Esophagus muscularis mucosa (tissue), 3 donors: Measurements from ENCODE around the gene ARHGEF10L.

Experiments
- EP300 ChIP-seq: sonication (generic); formaldehyde crosslinking; IDR thresholded peaks from one replicate; pipeline ENCODE4 v1.6.1; 2017; ENCODE audit warnings: antibody characterized with exemption
- TF ChIP-seq, protein P1 (sequence below), 3 experiments: fragments of 200-600 bp in 2 of 3; fragments of 450-650 bp in 1 of 3; sonication (generic) in 2 of 3; IDR thresholded peaks; one replicate each; pipeline ENCODE4 v1.5.1; 2017 to 2019; ENCODE audit warnings: antibody characterized with exemption in 3 of 3, mild to moderate bottlenecking in 2 of 3, moderate library complexity in 1 of 3

DNA sequence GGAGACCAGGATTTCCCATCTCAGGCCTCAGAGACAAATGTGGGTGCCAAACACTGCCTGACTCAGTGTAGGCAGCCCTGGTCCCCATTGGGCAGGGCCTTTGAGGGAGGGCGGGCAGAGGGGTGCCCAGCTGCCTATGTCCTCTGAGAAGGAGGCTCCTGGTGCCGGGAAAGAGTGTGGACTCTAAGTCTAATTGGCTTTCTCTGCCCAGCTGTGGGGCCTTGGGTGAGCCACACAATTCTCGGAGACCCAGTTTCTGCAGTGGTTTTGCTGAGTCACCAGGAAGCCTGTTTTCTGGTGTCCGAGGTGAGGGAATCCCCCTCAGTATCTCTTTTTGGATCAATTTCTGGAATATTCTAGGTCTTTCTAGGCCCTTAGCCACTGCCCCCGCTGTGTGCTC is 180.4 kb downstream of the ARHGEF10L start:
- TF ChIP-seq, protein P1, sequence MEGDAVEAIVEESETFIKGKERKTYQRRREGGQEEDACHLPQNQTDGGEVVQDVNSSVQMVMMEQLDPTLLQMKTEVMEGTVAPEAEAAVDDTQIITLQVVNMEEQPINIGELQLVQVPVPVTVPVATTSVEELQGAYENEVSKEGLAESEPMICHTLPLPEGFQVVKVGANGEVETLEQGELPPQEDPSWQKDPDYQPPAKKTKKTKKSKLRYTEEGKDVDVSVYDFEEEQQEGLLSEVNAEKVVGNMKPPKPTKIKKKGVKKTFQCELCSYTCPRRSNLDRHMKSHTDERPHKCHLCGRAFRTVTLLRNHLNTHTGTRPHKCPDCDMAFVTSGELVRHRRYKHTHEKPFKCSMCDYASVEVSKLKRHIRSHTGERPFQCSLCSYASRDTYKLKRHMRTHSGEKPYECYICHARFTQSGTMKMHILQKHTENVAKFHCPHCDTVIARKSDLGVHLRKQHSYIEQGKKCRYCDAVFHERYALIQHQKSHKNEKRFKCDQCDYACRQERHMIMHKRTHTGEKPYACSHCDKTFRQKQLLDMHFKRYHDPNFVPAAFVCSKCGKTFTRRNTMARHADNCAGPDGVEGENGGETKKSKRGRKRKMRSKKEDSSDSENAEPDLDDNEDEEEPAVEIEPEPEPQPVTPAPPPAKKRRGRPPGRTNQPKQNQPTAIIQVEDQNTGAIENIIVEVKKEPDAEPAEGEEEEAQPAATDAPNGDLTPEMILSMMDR (IDR thresholded peaks at IDR 0.05) = no peak
- no peak for TF ChIP-seq EP300
